Heart right ventricle (tissue), 16 donors: ENCODE measurements around the gene NKX6-2. TPM values are rescaled to one million over a fixed set of nuclear protein-coding genes. Genes with fewer than 3 reads are reported as not detected.

Experiments used
- ATAC-seq, 8 donors: fragments of 200-7000 bp; cut with Tn5 transposase; one replicate each; pipeline ENCODE4 v1.9.1; 2020; ENCODE audit warnings: mild to moderate bottlenecking in 8 of 8, moderate library complexity in 8 of 8, moderate number of reproducible peaks in 1 of 8
- DNase-seq, 2 donors: peaks; one replicate each; pipeline ENCODE4 v3.0.0-alpha.2; 2020
- H3K27ac ChIP-seq, 10 donors: fragments of 200-600 bp; sonication (generic) in 2 of 10; one replicate each; pipeline versions ENCODE4 v1.5.0 to v1.8.0; 2020 to 2022; ENCODE audit warnings: mild to moderate bottlenecking in 3 of 10
- H3K27me3 ChIP-seq, 7 donors: fragments of 200-600 bp; one replicate each; pipeline ENCODE4 v1.8.0; 2021 to 2022; ENCODE audit warnings: mild to moderate bottlenecking in 2 of 7
- H3K36me3 ChIP-seq, 9 donors: fragments of 200-600 bp; sonication (generic) in 1 of 9; one replicate each; pipeline versions ENCODE4 v1.5.0 to v1.8.0; 2020 to 2022; ENCODE audit warnings: mild to moderate bottlenecking in 2 of 9
- H3K4me1 ChIP-seq, 9 donors: fragments of 200-600 bp; sonication (generic) in 1 of 9; one replicate each; pipeline versions ENCODE4 v1.5.0 to v1.8.0; 2020 to 2022; ENCODE audit warnings: mild to moderate bottlenecking in 4 of 9
- H3K4me3 ChIP-seq, 10 donors: fragments of 200-600 bp; sonication (generic) in 2 of 10; one replicate each; pipeline versions ENCODE4 v1.5.0 to v1.8.0; 2020 to 2022; ENCODE audit warnings: mild to moderate bottlenecking in 7 of 10, moderate library complexity in 2 of 10
- H3K9me3 ChIP-seq, 11 donors: fragments of 200-600 bp in 10 of 11; sonication (generic) in 2 of 11; one replicate each; pipeline versions ENCODE4 v1.5.0 to v1.8.0; 2013 to 2022; ENCODE audit warnings: mild to moderate bottlenecking in 2 of 11, control low read depth in 1 of 11, moderate library complexity in 1 of 11
- CTCF ChIP-seq, 9 donors: fragments of 200-600 bp; sonication (generic) in 2 of 9; IDR thresholded peaks; one replicate each; pipeline versions ENCODE4 v1.5.0 to v1.8.0; 2021 to 2022; ENCODE audit warnings: antibody characterized with exemption in 9 of 9, mild to moderate bottlenecking in 5 of 9, moderate library complexity in 1 of 9
- WGBS, 2 donors: extraction: QIAGEN DNeasy Blood & Tissue Kit; methylation state at CpG; one replicate each; pipeline ENCODE4 v1.1.7; 2013; ENCODE audit warnings: inconsistent platforms in 1 of 2; 5-methylcytosine and 5-hydroxymethylcytosine counted together
- intact Hi-C, 10 donors: fragments of 100-400 bp; cut with DNase I; formaldehyde crosslinking; loops; one replicate each; pipeline versions ENCODE4 v1.11.1 to v1.14.2; 2022
- polyA plus RNA-seq, 2 donors: library from polyadenylated mRNA; stranded (reverse); fragments of 200-250 nt; gene quantifications; one replicate each; pipeline ENCODE4 v1.2.3, GENCODE V29; 2013
- total RNA-seq, 10 donors: library from RNA; stranded (reverse); fragmentation: NEBNext Ultra II Directional in 3 of 10; extraction: Animal tissue kit (Norgen Biotek cat#: 25700) in 3 of 10; gene quantifications; one replicate each; pipeline versions ENCODE4 v1.2.1 to v1.2.4, GENCODE V29; 2021 to 2023
- donor health status: Arrhythmogenic right ventricular cardiomyopathy.
- donor health status: ischemic (EF 13 %, LVEDD 7.1; RV severe dilation, severe dysfunction).
- donor health status: healthy with polysubstance abuse.
- donor health status: DM: no; HTN: yes; CAD: no.
- donor health status: DM: no; HTN: no; CAD: no.
- donor health status: ischemic (EF 25% LVEDD 6.9; RV normal size, moderate dysfunction).
- donor health status: ischemic (EF 25% LVEDD 5.7; RV mildly dilated, moderate dysfunction).
- donor health status: healthy.
- donor health status: DM: yes; HTN: yes; CAD: no.
- donor health status: Ischemic cardiomyopathy.
- donor health status: ischemic (EF 35%, LVEDD 5.7; RV mildly dilated, moderate dysfunction).
- donor health status: nonischemic (EF 11% LVEDD 7.7; RV severe dilation, severe dysfunction).
- donor health status: DM: yes; HTN: yes; CAD: no.
- donor health status: PGD.
- donor health status: ischemic (EF 29% LVEDD 5.4; RV normal size, mild dysfunction).
- donor health status: nonischemic (EF 23%, LVEDD 6.1; RV moderate dilation, normal function).

The NKX6-2 gene
- total and polyA plus RNA-seq, 12 donors = 0.17 to 0.51 TPM; not detected in 10

DNA sequence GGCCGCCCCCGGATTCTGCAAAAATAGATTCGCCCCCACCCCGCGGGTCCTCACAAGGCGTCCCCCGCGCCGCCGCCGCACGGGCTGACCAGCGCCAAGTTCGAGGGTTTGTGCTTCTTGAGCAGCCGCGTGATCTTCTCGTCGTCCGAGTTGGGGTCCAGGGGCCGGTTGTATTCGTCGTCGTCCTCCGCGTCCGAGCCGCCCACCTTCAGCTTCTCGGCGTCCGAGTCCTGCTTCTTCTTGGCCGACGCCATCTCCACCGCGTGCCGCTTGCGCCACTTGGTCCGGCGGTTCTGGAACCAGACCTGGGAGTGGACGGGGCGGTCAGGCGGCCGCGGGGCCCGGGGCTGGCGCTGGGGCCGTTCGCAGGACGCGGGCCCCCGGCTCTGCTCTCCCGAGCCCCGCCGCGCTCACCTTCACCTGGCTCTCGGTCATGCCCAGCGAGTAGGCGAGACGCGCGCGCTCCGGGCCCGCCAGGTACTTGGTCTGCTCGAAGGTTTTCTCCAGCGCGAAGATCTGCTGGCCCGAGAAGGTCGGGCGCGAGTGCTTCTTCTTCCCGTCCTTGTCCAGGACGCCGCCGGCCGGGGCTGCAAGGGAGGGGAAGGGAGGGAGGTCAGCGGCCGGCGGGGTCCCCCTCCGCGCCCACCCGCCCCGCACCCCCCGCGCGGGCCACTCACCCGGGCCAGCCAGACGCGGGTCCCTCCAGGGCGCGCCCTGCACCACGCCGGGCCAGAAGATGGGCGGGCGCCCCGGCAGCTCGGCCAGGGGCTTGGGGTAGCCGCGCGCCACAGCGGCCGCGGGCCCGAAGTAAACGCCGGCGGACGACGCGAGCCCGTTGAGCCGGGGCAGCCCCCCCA lies 853 bp downstream of the NKX6-2 start:
- peaks cover 0 to 34% (median 24%) of the 10 kb centered on the region in 9 donors for H3K36me3 ChIP-seq
- H3K27me3 ChIP-seq = peaks cover 46 to 74% (median 64%) of the 10 kb centered on the region in 7 donors
- no peak overlapping the region for H3K27ac ChIP-seq
- DNase-seq = no peak
- H3K4me1 ChIP-seq = peaks cover 0 to 40% (median 27%) of the 10 kb centered on the region in 9 donors
- H3K9me3 ChIP-seq = no peaks in the 10 kb centered on the region
- WGBS, 2 donors = 5 to 7% methylated on average over 96 to 110 of the region's 111 CpGs
- peak overlapping the region in 2 of 10 donors; percentile 18 to 22 for H3K4me3 ChIP-seq
- no peak for TF ChIP-seq CTCF (IDR thresholded peaks at IDR 0.05)
- intact Hi-C loops = loop anchor here in 2 of 10 donors (10.0 kb wide), 1 partner anchor 130 kb away; no protein-coding TSS in a partner anchor
- ATAC-seq = no peak

GRCh38 chr10:132783940-132784865 lies 1.7 kb downstream of the NKX6-2 start:
- peaks cover 0 to 40% (median 27%) of the 10 kb centered on the region in 9 donors for H3K4me1 ChIP-seq
- H3K27me3 ChIP-seq = peaks cover 46 to 65% (median 55%) of the 10 kb centered on the region in 7 donors
- H3K27ac ChIP-seq = no peak overlapping the region
- no peak for ATAC-seq
- intact Hi-C loops = loop anchor here in 2 of 10 donors (10.0 kb wide), 1 partner anchor 129 kb away; no protein-coding TSS in a partner anchor
- H3K4me3 ChIP-seq = no peak overlapping the region
- H3K36me3 ChIP-seq = peaks cover 0 to 43% (median 32%) of the 10 kb centered on the region in 9 donors
- WGBS, 2 donors = 19 to 22% methylated on average over 106 of the region's 106 CpGs
- no peak for DNase-seq
- H3K9me3 ChIP-seq = no peaks in the 10 kb centered on the region
- no peak for TF ChIP-seq CTCF (IDR thresholded peaks at IDR 0.05)

DNA sequence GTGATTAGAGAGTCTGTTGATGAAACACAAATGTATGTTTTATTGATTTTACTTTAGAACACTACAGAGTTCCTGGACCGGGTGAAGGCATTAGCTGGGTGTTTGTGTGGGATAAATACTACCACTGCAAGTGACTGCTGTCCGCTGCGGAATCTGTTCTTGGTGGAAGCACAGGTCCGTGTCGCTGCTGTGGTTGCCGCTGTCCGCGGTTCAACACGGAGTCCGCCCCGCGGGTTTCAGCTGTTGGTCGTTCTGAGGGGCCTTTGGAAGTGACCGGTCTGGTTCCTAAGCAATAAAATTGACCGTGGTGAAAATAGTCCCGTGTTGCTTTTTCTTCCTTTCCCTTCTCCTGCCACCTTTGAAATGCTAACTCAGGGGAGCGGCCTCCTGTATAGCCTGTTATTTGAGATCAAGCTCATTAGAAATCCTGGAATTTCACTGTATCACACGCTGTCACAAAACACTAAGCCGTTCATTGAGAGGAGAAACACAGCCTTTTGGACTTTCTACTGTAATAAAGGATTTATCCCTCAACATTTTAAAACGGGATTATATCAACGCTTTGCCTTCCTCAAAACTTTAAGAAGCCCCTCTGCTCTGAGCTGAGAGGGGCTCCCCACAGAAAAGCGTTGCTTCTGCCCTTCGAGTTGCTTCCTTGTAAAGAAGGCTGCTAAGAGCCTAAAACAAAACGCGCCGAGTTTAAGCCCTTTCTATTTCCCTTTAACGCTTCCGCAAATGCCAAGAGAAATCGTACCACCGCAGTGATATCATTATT lies 2.6 kb downstream of the NKX6-2 start:
- no peak for ATAC-seq
- H3K27me3 ChIP-seq = peaks cover 40 to 56% (median 46%) of the 10 kb centered on the region in 7 donors
- peaks cover 0 to 51% (median 38%) of the 10 kb centered on the region in 9 donors for H3K36me3 ChIP-seq

More for the DNA sequence above, 2.6 kb downstream of the NKX6-2 start:
- no peak for TF ChIP-seq CTCF (IDR thresholded peaks at IDR 0.05)
- Histone ChIP-seq H3K4me1 (peaks cover 0 to 37% (median 25%) of the 10 kb centered on the region in 9 donors), H3K4me3 (no peak overlapping the region), H3K27ac (no peak overlapping the region), H3K9me3 (no peaks in the 10 kb centered on the region)
- no peak for DNase-seq
- intact Hi-C loops = loop anchor here in 2 of 10 donors (10.0 kb wide), 1 partner anchor 129 kb away; no protein-coding TSS in a partner anchor
- 91 to 92% methylated on average over 30 of the region's 30 CpGs for WGBS, 2 donors
